Smooth muscle cell (in vitro differentiated cells): ENCODE measurements around the gene NEURL1B. TPM values are rescaled to one million over a fixed set of nuclear protein-coding genes. Genes with fewer than 3 reads are reported as not detected.

Experiments used
- DNase-seq: peaks from one replicate; lab custom pipeline; 2025; ENCODE audit not compliant: unreplicated experiment; lab: John Stamatoyannopoulos, UW
- H2AFZ ChIP-seq: fragments of 200-600 bp; sonication (generic); 2 replicates; pipeline ENCODE4 v1.6.0; 2016; ENCODE audit warnings: antibody characterized with exemption, low read depth, mild to moderate bottlenecking
- H3F3A ChIP-seq: fragments of 200-600 bp; sonication (generic); 2 replicates; pipeline ENCODE4 v1.6.0; 2017; ENCODE audit warnings: antibody characterized with exemption, low read depth
- H3K27ac ChIP-seq: fragments of 200-600 bp; sonication (generic); 2 replicates; pipeline ENCODE4 v1.5.1; 2016; ENCODE audit warnings: low read depth, mild to moderate bottlenecking
- H3K27me3 ChIP-seq: fragments of 200-600 bp; sonication (generic); 2 replicates; pipeline ENCODE4 v1.6.1; 2016; ENCODE audit warnings: low read depth, mild to moderate bottlenecking
- H3K36me3 ChIP-seq: fragments of 200-600 bp; sonication (generic); 2 replicates; pipeline ENCODE4 v1.5.1; 2016; ENCODE audit warnings: low read depth
- H3K4me1 ChIP-seq: fragments of 200-600 bp; sonication (generic); 2 replicates; pipeline ENCODE4 v1.5.1; 2016; ENCODE audit warnings: low read depth
- H3K4me2 ChIP-seq: fragments of 200-600 bp; sonication (generic); 2 replicates; pipeline ENCODE4 v1.6.0; 2016; ENCODE audit warnings: mild to moderate bottlenecking
- H3K4me3 ChIP-seq: fragments of 200-600 bp; sonication (generic); 2 replicates; pipeline ENCODE4 v1.5.1; 2016; ENCODE audit warnings: mild to moderate bottlenecking
- H3K79me2 ChIP-seq: fragments of 200-600 bp; sonication (generic); 2 replicates; pipeline ENCODE4 v1.6.0; 2016; ENCODE audit warnings: low read depth, mild to moderate bottlenecking
- H3K9ac ChIP-seq: fragments of 200-600 bp; sonication (generic); 2 replicates; pipeline ENCODE4 v1.6.0; 2016; ENCODE audit warnings: low read depth
- H3K9me3 ChIP-seq: fragments of 200-600 bp; sonication (generic); replicated peaks from 2 replicates; pipeline ENCODE4 v1.5.1; 2016; ENCODE audit warnings: low read depth
- H4K20me1 ChIP-seq: fragments of 200-600 bp; sonication (generic); 2 replicates; pipeline ENCODE4 v1.6.0; 2016; ENCODE audit warnings: low read depth
- WGBS: methylation state at CpG from one replicate; pipeline ENCODE4 v1.1.7; 2016; ENCODE audit warnings: low lambda C conversion rate; 5-methylcytosine and 5-hydroxymethylcytosine counted together
- polyA plus RNA-seq: library from polyadenylated mRNA; unstranded; fragments of >200 nt; fragmentation: Nextera tagmentation; extraction: Ambion mirVana; gene quantifications from 2 replicates; pipeline ENCODE4 v1.2.1, GENCODE V29; 2016
- total RNA-seq: library from RNA; depleted of rRNA; stranded (reverse); fragments of >200 nt; gene quantifications from 2 replicates; pipeline ENCODE4 v1.2.3, GENCODE V29; 2014
- TF ChIP-seq, protein P1 (sequence below): fragments of 200-600 bp; sonication (generic); IDR thresholded peaks from 2 replicates; pipeline ENCODE4 v1.5.1; 2017; ENCODE audit warnings: borderline replicate concordance, mild to moderate bottlenecking, antibody characterized with exemption; ENCODE audit not compliant: insufficient read depth, poor library complexity, severe bottlenecking

The NEURL1B gene
- total and polyA plus RNA-seq, 2 experiments from 2014 or later = 3.7 to 10.0 TPM

DNA sequence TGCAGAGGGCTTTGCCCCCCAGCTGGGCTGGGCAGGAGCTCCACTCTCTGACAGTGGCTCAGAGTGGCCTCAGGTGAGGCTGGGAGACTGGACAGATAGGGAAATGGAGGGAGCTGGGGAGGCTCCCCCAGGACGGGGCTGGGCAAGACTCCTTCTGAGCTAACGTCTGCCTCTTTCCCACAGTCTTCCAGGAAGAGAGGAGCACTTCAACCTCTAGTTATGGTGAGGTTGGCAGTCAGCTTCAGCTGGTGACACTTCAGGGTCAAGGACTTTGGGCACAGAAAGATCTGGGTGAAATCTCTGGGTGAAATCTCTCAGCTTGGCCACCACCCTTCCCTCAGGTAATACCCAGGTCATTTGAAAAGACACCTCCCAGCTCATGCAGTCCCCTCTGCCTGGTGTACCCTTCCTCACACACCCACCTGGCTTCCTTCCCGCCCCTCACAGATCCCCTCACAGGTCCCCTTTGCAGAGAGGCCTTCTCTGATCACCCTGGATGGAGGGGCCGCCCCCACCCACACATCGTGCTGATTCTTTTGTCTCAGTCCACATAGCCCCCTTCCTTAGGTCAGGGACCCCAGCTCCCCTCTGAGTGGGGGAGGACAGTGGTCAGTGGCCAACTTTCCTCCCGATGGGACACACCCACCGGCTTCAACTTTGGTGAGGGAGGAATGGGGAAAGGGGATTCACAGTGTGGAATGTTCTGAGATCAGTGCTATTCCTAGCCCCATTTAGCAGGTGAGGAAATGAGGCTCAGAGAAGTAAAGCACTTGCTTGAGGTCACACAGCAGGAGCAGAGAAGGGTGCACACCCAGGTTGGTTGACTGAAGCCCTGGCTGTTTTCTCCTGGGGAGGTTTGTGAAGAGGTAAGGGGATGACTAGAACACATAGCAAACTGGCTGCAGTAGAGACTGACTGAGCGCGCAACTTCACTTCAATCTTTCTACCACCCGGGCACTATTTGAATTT lies 15.8 kb upstream of the NEURL1B start:
- Histone ChIP-seq H3K79me2 (no peaks in the 10 kb centered on the region), H4K20me1 (no peaks in the 10 kb centered on the region), H3K36me3 (no peaks in the 10 kb centered on the region), H3K4me1 (no peaks in the 10 kb centered on the region), H3K9ac (no peak overlapping the region), H3K27ac (no peak overlapping the region), H3K4me2 (no peak overlapping the region), H3F3A (no peaks in the 10 kb centered on the region), H2AFZ (no peak overlapping the region), H3K4me3 (no peak overlapping the region), H3K9me3 (no peaks in the 10 kb centered on the region), H3K27me3 (no peaks in the 10 kb centered on the region)
- no peak for DNase-seq
- TF ChIP-seq, protein P1, sequence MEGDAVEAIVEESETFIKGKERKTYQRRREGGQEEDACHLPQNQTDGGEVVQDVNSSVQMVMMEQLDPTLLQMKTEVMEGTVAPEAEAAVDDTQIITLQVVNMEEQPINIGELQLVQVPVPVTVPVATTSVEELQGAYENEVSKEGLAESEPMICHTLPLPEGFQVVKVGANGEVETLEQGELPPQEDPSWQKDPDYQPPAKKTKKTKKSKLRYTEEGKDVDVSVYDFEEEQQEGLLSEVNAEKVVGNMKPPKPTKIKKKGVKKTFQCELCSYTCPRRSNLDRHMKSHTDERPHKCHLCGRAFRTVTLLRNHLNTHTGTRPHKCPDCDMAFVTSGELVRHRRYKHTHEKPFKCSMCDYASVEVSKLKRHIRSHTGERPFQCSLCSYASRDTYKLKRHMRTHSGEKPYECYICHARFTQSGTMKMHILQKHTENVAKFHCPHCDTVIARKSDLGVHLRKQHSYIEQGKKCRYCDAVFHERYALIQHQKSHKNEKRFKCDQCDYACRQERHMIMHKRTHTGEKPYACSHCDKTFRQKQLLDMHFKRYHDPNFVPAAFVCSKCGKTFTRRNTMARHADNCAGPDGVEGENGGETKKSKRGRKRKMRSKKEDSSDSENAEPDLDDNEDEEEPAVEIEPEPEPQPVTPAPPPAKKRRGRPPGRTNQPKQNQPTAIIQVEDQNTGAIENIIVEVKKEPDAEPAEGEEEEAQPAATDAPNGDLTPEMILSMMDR = no peak
- 91% methylated on average over 10 of the region's 10 CpGs for WGBS

DNA sequence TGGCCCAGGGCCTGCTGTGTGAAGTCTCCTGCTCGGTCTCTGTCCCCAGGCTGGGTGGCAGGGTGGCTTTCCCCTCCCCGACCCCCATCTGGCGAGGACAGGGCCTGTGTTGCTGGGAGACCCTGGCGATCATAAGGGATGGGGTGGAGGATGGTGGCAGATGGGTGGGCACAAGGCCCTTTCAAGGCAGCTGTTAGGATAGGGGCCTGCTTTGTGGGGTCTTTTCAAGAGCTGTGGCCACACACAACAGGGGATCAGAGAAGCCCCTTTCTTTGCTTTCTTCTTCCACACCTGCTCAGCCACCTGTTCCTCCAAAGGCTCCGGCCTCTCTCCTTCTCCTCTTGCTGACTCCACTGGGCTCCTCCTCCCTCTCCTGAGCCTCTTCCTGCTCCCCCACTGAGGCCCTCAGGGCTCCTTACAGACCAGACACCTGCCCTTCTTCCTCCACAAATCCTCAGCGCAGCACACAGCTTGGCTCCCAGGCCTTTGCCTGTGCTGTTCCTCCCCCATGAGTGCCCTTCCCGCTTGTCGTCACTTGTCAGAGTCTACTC lies 15.0 kb upstream of the NEURL1B start:
- H3K36me3 ChIP-seq = no peaks in the 10 kb centered on the region
- TF ChIP-seq, protein P1 = no peak
- H3K4me2 ChIP-seq = no peak overlapping the region
- no peaks in the 10 kb centered on the region for H3K79me2 ChIP-seq
- H3F3A ChIP-seq = no peaks in the 10 kb centered on the region
- DNase-seq = no peak
- no peaks in the 10 kb centered on the region for H3K4me1 ChIP-seq
- WGBS = 84% methylated on average over 8 of the region's 8 CpGs
- no peaks in the 10 kb centered on the region for H4K20me1 ChIP-seq
- no peaks in the 10 kb centered on the region for H3K27me3 ChIP-seq
- H3K9ac ChIP-seq = no peak overlapping the region
- no peak overlapping the region for H3K27ac ChIP-seq
- no peak overlapping the region for H2AFZ ChIP-seq
- no peak overlapping the region for H3K4me3 ChIP-seq
- H3K9me3 ChIP-seq = no peaks in the 10 kb centered on the region

DNA sequence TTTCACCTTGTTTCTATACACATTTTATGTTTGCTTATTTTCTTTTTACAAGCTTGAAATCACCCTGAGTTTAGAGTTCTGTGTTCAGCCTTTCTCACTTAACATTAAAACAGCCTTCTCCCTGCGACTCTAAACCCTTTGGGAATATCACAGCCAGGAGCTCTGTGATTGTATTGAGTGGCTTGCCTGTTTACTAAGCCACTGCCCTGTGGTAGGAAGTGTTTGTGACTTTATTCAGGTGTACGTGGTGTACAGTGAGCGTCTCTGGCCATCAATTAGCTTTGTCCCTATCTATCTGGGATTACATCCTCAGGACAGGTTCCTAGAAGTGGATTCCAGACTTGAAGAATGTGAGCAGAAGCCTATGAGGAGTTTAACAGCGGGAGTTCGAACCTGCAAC lies 11.0 kb upstream of the NEURL1B start:
- Histone ChIP-seq H3K4me1 (no peaks in the 10 kb centered on the region), H3F3A (no peaks in the 10 kb centered on the region), H3K36me3 (no peaks in the 10 kb centered on the region), H3K4me3 (no peak overlapping the region), H3K4me2 (no peak overlapping the region), H2AFZ (no peak overlapping the region), H3K9me3 (no peaks in the 10 kb centered on the region), H4K20me1 (no peaks in the 10 kb centered on the region), H3K27ac (no peak overlapping the region), H3K27me3 (no peaks in the 10 kb centered on the region), H3K79me2 (no peaks in the 10 kb centered on the region), H3K9ac (no peak overlapping the region)
- TF ChIP-seq, protein P1 = no peak
- 82% methylated on average over 5 of the region's 5 CpGs for WGBS
- no peak for DNase-seq
